NCI-H1694 (cell line): ENCODE measurements around the gene AKAP6.

Source experiments
- DNase-seq: peaks from one replicate; lab custom pipeline; 2025; lab: John Stamatoyannopoulos, UW

The AKAP6 gene

DNA sequence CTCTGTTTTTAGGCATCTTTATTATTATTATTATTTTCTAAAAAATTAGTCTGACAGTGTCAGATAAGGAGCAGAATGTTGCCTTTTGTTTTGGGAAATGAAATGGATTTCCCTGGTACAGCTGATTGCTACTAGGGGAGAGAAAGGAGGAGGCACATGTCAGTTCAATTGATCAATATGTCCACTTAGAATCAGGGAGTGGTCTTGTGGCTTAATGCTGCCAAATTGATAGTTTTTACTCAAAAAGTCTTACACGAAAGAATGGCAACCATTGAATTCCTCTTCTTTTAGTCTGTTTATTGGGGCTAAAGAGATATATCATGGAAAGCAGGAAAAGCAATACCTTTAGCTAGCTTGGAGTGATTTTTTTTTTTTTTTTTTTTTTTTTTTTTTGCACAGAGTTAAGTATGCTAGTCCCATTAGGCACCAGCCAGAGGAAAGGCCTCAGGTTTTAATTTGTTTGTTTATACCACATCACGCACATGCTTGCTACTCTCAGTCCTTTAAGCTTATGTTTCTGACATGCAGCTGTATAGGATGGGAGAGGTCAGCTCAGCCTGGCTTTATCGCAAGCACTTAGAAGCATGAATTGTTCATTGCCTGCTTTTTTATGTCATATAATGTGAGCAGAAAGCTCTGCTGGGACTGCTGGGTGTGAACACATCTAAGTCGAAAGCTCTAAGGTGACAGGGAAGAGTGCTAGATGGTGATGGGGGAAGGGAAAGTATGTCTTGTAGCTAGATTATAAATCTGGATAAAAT is 1.4 kb downstream of the AKAP6 start:
- no peak for DNase-seq

DNA sequence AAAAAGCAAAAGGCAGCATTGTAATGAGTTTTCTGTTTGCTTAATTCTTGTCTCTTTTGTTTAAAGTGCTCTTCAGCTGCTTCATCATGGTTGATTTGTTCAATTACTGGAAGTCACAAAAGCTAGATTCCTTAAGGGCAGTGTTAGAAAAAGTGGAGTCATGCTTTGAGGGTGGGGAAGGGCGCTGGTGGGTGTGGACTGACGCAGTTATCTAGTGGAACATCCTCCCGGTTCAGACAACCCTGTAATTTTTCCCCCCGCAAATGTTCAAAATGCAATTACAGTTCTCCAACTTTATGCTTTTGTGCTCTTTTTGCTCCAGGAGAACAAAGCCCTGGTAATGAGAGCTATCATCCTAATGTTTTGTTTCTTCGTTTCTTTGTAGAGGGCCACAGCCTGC is 2.1 kb downstream of the AKAP6 start:
- DNase-seq = no peak

DNA sequence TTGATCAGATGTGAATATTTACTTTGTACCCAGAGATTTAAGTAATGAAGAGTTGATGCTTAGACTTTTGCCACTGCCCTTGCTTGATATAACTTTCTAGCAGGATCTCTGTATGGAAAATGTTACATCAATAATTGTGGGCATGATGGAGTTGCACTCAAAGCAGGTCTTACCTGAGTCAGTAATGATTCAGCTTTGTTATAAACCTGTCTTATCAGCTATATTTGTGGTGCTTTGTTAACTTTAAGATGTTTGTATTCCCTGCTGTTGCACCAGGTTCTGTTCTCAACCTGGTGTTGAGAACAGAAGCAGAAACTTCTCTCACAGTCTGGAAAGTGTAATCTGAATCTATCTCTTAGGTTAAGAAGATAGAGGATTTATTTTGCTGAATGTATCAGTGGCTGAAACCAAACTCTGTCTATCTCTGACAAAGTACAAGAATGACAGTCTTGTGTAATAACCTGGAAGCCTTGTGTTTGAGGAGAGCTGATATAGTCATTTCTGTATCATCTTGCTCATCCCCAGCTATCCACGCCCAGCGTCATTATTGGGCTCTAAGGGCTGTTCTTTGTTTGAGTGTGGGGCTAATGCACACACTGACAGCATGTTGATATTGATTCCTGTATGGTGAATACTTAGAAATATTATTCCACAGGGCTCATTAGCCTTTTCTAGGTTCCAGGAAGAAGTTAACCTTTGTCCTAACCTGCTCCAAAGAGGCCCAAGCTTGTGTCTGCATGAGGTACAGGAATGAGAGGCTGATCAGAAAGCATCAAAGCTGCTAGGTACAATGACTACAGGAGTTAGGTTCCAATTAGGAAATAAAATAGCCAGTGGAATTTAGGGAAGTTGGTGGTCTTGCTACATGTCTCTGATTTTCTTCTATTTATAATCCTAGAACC is 3.6 kb downstream of the AKAP6 start:
- no peak for DNase-seq

DNA sequence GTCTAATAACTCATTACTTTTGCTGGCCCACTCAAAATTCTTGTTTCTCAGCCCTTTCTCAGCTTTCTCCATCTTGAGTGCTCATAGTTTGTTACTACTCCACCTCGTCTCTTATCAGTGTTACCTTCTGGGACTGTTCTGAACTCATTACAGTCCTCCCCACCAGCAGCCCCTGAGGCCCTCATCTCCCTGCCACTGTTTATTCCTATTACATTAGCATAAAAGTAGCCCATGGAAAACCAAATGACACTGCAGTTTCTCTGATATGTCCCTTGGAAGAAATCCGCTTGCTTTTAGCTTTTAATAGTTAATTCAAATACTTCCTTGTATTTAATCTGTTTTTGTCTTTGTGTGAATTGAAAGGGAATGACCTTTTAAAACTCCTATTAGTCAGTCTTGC is 7.6 kb downstream of the AKAP6 start:
- no peak for DNase-seq

DNA sequence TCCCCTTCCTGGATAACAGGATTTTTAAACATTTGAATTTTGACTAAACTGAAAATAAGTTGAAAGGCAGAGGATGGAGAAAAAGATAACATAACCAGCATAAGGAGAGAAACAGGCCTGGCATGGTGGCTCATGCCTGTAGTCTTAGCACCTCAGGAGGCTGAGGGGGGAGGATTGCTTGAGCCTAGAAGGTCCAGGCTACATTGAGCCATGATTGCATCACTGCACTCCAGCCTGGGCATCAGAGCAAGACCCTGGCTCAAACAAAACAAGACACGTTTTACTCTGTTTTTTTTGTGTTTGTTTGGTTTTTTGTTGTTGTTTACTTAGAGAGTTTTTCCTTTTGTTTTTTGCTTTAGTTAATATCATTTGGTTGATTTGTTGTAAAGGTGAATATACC is 8.7 kb downstream of the AKAP6 start:
- no peak for DNase-seq

DNA sequence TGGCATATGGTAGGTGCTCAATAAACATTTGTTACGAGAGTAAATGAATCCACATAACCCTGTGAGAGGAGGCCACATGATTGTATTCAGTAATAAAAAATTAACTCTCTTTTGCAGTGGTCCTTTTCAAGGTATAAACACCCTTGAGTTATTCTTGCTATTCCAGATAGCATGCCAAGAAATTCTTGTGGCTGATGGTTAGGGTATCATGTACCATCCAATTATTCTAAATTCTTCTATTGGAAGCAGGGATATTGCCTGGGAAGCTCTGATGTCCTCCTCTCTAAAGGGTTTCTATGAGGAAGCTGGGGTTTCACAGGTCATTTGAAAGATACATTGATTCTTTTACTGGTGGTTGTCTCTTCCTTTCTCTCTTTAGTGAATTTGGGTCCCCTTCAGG is 10.1 kb downstream of the AKAP6 start:
- DNase-seq = no peak

DNA sequence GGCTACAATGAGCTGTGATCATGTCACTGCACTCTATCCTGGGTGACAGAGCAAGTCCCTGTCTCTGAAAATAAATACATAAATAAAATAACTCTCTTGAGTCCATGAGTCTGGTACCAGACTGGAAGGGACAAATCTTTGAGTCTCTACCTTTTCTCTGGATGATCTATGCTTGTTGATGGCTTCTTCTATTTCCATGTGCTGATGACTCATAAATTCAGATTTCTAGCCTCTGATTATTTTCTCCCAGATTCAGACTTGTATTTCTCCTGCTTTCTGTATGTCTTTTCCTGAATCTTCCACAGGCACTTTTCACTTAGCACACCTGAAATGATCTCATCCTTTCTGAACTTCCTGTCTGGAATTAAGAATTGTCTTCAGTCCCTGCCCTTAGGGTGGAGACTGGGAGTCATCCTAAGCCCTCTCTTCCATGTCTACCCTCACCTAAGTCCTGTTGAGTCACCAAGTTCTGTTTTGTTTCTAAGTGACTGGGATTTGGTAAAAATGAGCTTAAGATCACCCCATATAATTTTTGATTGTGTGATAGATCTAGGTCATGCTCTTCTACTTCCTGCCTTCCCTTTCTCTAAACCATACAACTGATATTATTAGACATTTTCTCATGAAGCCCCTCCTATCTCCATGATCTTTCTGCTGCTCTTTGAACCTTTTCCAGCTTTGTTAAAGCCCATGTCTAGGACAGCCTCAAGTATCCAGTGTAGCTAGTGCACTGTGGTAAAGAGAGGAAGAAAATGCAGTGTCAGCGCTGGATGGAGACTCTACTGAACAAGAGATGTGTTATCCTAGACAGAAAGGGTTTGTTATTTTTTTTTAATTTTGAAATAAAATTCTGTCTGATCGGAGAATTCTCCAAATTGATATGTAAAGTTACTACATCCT is 13.1 kb downstream of the AKAP6 start:
- DNase-seq = no peak

DNA sequence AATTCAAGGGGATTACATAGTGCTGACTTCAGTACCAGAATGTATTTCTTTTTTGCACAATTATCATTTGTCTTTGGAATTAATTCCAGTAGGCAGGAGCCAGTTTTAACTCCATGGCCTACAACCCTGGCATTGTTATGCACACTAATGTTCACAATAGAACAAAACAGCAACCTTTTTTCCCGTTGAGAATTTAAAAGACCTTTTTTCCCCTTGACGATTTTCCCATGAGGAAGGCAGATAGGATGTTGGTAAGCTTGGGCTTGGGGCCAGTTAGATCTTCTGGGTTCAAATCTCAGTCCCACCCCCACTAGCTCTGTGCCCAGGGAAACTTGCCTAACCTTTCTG is 13.7 kb downstream of the AKAP6 start:
- DNase-seq = no peak

DNA sequence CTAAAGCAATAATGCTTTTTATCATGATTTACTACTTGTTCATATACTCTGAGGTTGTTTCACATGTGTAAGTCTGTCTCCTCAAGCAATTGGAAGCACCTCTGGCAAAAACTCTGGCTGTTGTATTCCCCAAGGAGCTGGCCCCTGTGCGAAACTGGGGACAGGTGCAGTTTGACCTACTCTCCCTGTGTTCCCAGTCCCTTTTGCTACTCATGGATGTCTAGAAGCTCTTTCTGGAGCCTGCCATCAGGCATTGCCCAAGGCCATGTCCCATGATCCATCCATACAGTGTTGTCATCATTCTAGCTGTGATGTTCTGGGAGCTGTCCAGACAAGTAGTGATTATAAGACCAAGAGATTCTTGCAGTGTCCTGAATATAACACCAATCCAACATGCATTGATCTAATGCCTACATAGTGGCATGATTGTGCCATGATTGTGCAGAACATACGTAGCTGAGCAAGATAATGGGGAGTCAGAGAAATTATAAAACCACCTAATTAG is 14.9 kb downstream of the AKAP6 start:
- no peak for DNase-seq

DNA sequence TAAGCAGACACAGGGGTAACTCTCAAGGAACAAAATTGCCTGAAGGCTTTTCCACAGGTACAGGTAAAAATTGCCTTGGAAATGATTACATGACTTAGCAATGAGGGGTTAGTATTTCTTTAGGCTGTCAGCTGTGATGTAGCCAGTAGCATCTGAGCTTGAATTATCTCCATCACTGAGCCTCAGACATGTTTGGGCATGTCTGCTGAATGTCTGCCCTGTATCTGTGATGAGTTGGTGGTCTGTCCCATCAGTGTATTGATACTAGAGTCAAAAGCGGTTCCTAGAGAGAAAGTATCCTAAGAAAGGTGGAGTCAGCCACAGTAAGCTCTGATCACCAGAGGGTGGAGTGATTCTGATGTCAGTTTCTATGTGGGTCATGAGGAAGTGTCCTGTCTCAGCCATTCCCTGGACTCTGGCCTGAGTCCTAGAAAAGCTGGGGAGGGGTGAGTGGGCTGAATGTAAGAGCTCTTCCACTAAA is 16.3 kb downstream of the AKAP6 start:
- peak; percentile 3 for DNase-seq

DNA sequence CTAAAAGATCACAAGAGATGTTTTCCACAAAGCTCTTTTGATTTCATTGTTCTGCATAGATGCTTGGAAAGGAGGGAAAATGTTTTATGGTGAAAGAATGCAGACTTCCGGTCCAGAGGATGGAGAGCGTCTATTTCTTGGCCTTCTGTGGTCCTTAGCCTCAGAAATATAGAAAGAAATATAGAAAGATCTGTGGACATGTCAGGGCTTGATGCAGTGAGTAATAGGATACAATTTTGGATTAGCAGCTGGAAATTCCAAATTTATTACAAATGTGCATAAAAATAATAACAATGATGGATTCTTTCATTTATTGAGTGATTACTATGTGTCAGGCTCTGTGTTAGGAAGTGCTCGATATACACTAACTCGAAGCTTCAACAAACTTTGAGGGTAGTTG is 20.2 kb downstream of the AKAP6 start:
- DNase-seq = no peak

DNA sequence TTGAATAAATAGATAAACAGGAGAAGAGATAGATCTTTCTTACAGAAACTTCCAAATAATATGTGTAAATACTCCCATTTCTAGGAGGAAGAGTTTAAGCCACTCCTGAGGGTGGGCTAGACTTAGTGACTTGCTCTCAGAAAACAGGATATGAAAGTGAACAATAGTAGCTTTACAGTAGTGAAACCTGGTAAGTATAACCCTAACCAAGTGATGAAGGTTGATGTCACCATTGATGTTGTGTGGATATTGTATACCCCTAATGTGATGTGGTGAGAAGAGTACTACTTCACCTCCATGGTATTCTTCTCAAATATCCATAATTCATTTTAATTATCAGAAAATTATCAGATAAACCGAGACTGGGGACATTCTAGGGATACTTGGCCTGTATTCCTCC is 20.9 kb downstream of the AKAP6 start:
- DNase-seq = no peak

DNA sequence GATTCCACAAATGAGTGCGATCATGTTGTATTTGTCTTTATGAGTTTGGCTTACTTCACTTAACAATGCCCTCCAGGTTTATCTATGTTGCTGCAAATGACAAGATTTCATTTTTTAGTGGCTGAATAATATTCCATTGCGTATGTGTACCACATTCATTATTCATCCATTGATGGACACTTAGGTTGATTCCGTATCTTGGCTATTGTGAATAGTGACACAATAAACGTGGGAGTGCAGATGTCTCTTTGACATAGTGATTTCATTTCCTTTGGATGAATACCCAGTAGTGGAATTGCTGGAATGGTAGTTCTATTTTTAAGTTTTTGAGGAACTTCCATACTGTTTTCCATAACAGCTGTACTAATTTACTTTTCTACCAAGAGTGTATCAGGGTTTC is 23.5 kb downstream of the AKAP6 start:
- no peak for DNase-seq

DNA sequence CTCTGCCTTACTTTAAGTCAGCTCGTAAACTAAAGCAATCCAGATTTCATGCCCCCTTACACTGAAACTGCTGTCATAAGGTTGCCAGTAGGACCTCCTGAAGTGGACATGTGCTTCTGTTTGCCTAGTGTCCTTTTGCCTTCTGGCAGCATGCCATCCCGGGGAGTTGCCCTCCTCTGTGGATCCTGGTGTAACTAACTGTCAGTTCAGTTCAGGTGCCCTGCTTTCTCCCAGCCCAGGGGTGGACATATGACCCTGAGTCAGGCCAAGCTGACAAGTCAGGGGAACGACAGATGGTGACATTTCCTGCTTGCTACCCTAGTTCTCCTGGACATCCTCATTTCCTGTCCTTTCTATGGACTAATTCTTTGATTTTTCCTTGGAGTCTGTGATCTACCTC is 25.6 kb downstream of the AKAP6 start:
- DNase-seq = no peak

DNA sequence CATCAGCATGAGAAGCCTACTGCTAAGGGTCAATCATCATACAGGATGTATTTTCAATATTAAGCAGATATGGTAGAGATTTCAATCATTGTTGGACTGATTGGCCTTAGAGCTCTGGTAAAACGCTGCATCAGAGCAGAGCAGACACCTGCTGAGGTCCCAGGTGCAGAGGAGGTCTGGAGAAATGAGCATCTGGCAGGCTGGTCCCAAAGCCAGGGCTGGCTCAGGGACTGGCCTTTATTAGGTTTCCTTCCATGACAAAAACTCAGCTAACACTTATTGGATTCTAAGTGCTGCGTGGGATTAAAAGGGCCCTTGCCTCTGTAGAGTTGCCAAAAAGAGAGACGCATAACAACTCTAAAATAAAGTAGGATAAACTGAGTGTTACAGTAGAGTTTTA is 29.7 kb downstream of the AKAP6 start:
- DNase-seq = no peak

DNA sequence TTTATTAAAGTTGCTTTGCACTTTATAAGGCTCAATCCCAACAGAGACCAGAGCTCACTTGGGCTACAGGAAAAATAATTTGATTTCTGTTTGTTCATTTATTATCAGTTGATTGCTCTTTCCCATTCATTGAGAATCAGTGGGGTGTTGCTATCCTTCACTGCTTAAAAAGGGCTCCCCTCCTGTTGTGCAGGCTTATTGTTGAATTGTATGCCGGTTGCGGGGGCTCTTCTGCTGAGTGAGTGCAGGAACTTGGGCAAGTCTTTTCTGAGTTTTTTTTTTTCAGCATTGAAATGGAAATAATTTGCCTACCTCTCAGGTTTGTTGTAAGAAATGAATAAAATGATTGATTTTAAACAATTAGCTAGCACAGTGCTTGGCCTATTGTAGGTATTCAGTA is 32.6 kb downstream of the AKAP6 start:
- no peak for DNase-seq

DNA sequence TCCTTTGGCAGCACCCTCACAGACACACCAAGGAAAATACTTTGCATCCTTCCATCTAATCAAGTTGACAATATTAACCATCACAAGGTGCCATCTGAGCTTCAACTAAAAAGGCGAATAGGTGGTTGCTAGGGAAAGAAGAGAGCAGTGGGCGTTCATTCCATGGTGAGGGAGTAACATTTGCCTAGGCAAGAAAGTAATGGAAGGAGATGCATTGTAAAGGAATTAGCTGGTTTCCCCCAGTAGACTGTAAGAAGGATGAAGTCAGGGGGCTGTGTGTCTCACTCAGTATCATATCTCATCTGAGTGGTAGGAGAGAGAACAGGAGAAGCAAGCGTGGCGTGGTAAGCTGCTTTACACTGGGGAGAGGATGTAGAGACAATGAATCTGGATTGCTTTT is 34.7 kb downstream of the AKAP6 start:
- DNase-seq = no peak

DNA sequence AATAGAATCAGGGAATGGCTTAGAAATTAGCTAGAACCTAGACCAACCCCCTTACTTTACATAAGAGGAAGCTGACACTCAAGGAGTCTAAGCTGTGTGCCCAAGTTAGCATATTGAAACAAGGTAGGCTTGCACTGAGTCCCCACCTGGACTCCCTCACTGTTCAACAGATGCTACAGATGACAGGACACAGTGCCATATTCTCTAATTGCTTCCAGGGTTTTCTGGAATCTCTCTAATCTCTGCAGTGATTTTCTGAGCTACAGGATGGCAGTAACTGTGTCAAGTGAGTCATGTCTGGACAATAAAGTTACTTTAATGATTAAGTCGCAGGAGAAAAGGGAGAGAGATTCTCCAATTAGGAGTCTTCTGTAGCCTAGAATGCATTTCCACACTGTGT is 35.8 kb downstream of the AKAP6 start:
- DNase-seq = no peak

DNA sequence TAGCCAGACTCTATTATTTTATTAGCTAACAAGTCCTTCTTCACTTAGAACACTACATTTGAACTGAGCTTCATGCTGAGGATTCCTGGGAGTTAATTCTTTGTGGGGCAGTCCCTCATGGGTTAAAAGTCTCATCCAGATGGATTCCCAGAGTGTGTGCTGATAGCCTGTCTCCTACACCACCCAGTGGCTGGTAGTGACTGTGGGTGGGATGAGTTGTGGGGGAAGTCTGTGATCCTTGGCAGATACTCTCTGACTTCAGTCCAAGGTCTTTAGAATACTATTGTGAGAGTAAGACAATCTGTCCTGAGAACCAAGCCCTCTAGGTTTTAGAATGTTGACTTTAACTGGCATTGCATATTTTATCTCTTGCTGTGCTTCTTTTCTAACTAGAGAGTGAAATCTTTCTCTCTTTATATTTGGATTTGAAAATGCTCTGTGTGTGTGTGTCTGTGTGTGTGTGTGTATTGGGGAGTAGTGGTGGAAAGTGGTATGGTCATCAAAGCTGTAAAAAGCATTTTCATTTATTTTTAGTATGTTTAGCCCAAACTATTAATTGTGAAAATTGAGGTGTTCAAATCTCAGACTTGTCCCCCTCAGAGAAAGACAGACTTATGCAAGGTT is 37.3 kb downstream of the AKAP6 start:
- DNase-seq = no peak

DNA sequence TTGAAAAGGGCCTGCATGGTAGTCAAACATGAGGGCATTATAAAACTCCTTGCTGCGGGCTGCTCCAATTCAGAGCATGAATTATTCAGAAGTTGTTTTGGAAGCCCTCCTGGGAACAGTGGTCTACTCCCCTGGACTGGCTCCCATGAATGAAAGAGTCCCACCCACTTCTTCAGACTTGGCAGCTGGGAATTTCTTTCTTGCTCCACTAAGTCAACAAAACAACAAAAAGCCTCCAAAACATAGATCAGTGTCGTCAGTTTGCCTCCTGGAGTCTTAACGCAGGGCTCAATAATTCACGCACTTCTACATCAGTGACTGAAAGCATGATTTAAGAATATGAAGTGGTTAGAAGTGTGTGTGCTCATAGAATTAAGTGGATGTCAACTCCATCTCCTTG is 37.9 kb downstream of the AKAP6 start:
- no peak for DNase-seq

DNA sequence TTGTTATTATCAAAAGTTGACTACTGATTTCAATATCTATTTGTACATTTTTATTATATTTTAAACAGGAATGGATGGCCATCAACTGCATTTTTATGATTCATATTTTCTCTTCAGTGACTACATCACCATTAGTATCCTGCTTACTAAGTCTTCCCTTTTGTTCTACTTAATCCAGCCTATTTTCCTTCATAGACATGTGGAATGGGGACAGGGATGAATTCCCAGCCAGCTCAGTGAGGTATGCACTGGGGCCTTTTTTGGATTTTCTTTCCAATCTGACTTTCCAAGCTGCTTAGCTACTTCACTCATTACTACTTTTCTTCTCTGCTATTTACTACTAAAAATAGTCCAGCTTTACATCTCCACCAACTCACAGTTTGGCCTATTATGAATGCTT is 38.4 kb downstream of the AKAP6 start:
- DNase-seq = no peak

DNA sequence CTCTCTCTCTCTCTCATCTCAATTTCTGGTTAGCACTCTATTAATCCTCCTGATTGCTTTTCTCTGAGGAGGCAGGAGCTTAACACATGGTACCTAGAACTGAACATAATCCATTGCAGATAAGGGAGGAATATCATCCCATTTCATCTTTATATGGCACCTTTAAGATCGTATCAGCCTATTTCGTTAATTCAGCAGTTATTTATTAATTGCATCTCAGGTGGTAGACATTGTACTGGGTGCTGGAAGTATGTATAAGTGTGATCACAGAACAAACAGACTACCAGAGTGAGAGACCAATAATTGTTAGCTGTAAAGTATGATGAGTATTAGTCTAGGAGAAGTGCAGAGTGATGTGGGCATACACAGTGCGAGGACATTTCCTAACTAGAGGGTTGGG is 39.0 kb downstream of the AKAP6 start:
- no peak for DNase-seq
